Parietal lobe (tissue), 1 donor: Measurements from ENCODE around the gene SLITRK5. TPM values are rescaled to one million over a fixed set of nuclear protein-coding genes. Genes with fewer than 3 reads are reported as not detected.

Experiments used
- total RNA-seq: library from RNA; depleted of rRNA; stranded (reverse); fragments of >200 nt; gene quantifications from one replicate; pipeline ENCODE4 v1.2.3, GENCODE V29; 2014

The SLITRK5 gene
- 50.1 TPM for total RNA-seq

GRCh38 chr13:87671031-87671752 lies at the start of gene SLITRK5:
SLITRK5 (plus strand) TSS chr13:87671371; CDS start chr13:87675389, 4,018 bp downstream.

